Tibial artery (tissue), 4 donors: ENCODE data around the gene AKAP6.

Experiments used
- DNase-seq, 2 donors: peaks; one replicate each; pipeline ENCODE4 v3.0.0-alpha.2; 2019
- H3K27ac ChIP-seq, 2 donors: fragments of 200-600 bp; sonication (generic) in 1 of 2; 1 replicate in 1 of 2; 2 replicates in 1 of 2; pipeline ENCODE4 v1.5.1; 2018 to 2019; ENCODE audit warnings: mild to moderate bottlenecking in 1 of 2
- H3K27me3 ChIP-seq, 2 donors: fragments of 200-600 bp; sonication (generic) in 1 of 2; one replicate each; pipeline versions ENCODE4 v1.5.1 to v1.6.0; 2016 to 2019
- H3K36me3 ChIP-seq, 3 donors: fragments of 200-600 bp; sonication (generic) in 2 of 3; one replicate each; pipeline ENCODE4 v1.5.1; 2016 to 2019; ENCODE audit warnings: mild to moderate bottlenecking in 2 of 3
- H3K4me1 ChIP-seq, 4 donors: fragments of 200-600 bp; sonication (generic) in 2 of 4; 1 replicate in 3 of 4; 2 replicates in 1 of 4; pipeline ENCODE4 v1.5.1; 2016 to 2019
- H3K4me3 ChIP-seq, 2 donors: fragments of 200-600 bp; sonication (generic) in 1 of 2; 1 replicate in 1 of 2; 2 replicates in 1 of 2; pipeline ENCODE4 v1.5.1; 2018 to 2019; ENCODE audit warnings: mild to moderate bottlenecking in 2 of 2
- H3K9me3 ChIP-seq, 3 donors: fragments of 200-600 bp; sonication (generic) in 1 of 3; one replicate each; pipeline ENCODE4 v1.5.1; 2016 to 2019
- intact Hi-C: fragments of 100-400 bp; cut with DNase I; formaldehyde crosslinking; loops from one replicate; pipeline ENCODE4 v1.15.0; 2023; ENCODE audit warnings: low total_unique reads
- TF ChIP-seq, protein P1 (sequence below), 2 experiments: fragments of 200-600 bp in 1 of 2; fragments of 450-650 bp in 1 of 2; IDR thresholded peaks; one replicate each; pipeline ENCODE4 v1.5.1; 2017 to 2019; ENCODE audit warnings: antibody characterized with exemption in 2 of 2, mild to moderate bottlenecking in 1 of 2, moderate library complexity in 1 of 2

AKAP6 gene

DNA sequence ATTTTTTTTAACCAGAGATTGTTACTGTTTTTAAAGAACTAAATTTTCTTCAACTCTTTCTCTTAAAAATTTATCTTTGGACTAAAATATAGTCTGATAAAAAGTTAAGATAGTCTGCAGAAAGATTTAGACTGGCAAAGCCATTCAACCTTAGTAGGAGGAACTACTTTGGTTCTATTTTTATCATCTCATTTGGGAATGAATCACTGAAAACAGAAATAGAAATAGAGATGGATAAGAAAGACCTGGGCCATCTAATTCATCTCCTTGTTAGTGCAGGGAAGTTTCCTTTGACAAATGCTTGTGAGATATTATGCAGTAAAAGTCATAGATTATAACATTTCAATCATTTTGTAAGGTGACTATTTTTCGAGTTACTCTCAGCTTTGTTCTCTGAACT is 346.3 kb downstream of the AKAP6 start:
- Histone ChIP-seq H3K4me3 (no peak overlapping the region), H3K27me3 (no peaks in the 10 kb centered on the region), H3K9me3 (no peaks in the 10 kb centered on the region), H3K4me1 (peaks cover 0 to 15% (median 2%) of the 10 kb centered on the region in 4 donors), H3K27ac (peak overlapping the region; percentile 9 to 14), H3K36me3 (peaks cover 0 to 5% (median 0%) of the 10 kb centered on the region in 3 donors)
- intact Hi-C loops, result no loop called here
- TF ChIP-seq, protein P1, sequence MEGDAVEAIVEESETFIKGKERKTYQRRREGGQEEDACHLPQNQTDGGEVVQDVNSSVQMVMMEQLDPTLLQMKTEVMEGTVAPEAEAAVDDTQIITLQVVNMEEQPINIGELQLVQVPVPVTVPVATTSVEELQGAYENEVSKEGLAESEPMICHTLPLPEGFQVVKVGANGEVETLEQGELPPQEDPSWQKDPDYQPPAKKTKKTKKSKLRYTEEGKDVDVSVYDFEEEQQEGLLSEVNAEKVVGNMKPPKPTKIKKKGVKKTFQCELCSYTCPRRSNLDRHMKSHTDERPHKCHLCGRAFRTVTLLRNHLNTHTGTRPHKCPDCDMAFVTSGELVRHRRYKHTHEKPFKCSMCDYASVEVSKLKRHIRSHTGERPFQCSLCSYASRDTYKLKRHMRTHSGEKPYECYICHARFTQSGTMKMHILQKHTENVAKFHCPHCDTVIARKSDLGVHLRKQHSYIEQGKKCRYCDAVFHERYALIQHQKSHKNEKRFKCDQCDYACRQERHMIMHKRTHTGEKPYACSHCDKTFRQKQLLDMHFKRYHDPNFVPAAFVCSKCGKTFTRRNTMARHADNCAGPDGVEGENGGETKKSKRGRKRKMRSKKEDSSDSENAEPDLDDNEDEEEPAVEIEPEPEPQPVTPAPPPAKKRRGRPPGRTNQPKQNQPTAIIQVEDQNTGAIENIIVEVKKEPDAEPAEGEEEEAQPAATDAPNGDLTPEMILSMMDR (IDR thresholded peaks at IDR 0.05), result no peak
- no peak for DNase-seq

DNA sequence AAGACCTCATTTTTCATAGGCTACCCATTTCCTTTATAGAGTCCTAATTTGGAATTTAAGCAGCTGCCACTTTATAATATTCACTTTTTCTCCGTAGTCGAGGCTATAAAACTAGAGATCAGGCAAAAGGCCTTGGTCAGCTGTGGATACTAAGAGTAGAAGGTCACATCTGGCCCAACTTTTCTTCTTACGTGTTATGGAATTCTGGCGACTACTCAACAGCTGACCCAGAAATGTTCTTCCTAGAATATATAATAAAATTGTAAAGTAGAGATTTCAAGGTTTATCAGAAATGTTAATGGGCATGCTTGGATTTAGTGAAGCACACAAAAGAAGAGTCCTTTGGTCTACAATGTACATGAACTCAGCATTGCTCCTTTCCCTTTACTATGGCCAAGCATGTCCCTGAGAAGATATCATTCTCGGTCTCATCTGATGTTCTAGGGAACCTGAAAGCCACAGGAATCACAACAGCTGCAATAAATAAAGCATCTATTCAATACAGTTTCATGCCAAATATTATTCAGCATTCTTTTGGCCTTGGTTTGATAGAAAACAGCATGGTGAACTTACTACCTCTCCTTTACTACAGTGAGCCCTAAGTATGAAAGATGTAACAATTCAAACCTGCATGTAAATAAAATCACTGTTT is 348.2 kb downstream of the AKAP6 start:
- Histone ChIP-seq H3K27ac (no peak overlapping the region), H3K9me3 (no peaks in the 10 kb centered on the region), H3K4me3 (no peak overlapping the region), H3K27me3 (no peaks in the 10 kb centered on the region), H3K36me3 (peaks cover 0 to 5% (median 0%) of the 10 kb centered on the region in 3 donors), H3K4me1 (peaks cover 0 to 15% (median 2%) of the 10 kb centered on the region in 4 donors)
- DNase-seq, result no peak
- intact Hi-C loops, result no loop called here
- TF ChIP-seq, protein P1 (IDR thresholded peaks at IDR 0.05), result no peak

DNA sequence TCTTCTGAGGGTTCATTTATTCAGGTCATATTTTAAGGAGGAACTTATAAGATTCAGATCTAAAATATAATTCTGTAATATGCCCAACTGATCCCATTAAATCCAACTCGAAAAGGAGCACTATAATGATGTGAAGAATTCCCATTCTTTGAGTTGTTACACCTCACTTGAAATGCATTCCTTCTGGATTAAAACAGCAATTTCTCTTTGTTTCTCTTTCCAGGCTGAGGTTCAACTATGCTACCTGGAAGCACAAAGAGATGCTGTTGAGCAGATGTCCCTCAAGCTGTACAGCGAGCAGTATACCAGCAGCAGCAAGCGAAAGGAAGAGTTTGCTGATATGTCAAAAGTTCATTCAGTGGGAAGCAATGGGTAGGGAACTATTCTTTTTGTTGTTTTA is 349.0 kb downstream of the AKAP6 start:
- H3K27ac ChIP-seq, result no peak overlapping the region
- no peaks in the 10 kb centered on the region for H3K27me3 ChIP-seq
- H3K36me3 ChIP-seq, result peaks cover 0 to 5% (median 0%) of the 10 kb centered on the region in 3 donors
- TF ChIP-seq, protein P1 (IDR thresholded peaks at IDR 0.05), result no peak
- H3K4me1 ChIP-seq, result peaks cover 0 to 15% (median 2%) of the 10 kb centered on the region in 4 donors
- no peaks in the 10 kb centered on the region for H3K9me3 ChIP-seq
- DNase-seq, result no peak
- intact Hi-C loops, result no loop called here
- H3K4me3 ChIP-seq, result no peak overlapping the region

DNA sequence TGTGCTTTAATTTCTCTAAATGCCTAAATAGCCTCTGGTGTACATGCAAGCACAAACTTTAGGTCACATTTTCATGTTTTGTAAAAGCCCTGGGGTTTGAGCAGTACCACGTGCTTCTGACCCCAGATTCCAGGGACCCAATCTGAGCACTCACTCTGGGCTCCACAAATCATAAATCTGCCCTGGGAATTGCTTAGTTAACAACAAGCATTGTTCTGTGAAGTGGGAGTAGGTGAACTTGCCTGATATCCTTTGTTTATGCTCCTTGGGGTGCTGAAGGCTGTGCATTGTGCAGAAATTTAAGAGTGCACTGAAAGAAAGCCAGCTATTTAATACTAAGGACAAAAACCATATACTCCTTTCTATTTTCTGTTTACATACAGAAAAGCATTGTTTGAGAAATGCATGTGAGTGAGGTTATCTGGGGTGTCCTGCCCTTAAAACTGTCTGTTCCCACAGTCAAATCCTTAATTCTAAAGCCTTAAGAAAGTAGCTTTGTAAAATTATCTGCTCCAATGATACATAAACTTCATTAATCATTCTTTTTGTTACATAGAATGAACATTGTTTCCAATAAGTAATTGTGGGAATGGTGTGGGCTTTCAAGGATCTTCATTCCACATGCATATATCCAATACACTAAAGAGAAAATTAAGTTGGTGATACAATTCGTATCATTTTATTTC is 351.0 kb downstream of the AKAP6 start:
- DNase-seq, result no peak
- TF ChIP-seq, protein P1 (IDR thresholded peaks at IDR 0.05), result no peak
- no peak overlapping the region for H3K4me3 ChIP-seq
- H3K27ac ChIP-seq, result no peak overlapping the region
- intact Hi-C loops, result no loop called here
- H3K9me3 ChIP-seq, result no peaks in the 10 kb centered on the region
- peaks cover 0 to 5% (median 0%) of the 10 kb centered on the region in 3 donors for H3K36me3 ChIP-seq
- no peaks in the 10 kb centered on the region for H3K27me3 ChIP-seq
- peaks cover 0 to 10% (median under 1%) of the 10 kb centered on the region in 4 donors for H3K4me1 ChIP-seq

DNA sequence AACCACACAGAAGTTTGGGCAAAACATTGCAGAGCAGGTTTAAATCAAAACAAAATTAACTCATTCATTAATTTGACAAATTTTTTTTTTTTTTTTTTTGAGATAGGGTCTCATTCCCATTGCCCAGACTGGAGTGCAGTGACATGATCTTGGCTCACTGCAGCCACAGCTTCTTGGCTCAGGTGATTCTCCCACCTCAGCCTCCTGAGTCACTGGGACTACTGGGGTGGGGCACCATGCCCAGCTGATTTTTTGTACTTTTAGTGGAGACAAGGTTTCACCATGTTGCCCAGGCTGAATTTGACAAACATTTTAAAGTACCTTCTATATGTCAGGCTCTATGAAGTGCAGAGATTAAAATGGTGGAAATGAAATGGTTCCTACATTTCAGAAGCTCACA is 352.5 kb downstream of the AKAP6 start:
- no peak overlapping the region for H3K27ac ChIP-seq

More for the DNA sequence above, 352.5 kb downstream of the AKAP6 start:
- intact Hi-C loops, result no loop called here
- no peak for DNase-seq
- peaks cover 0 to 5% (median 0%) of the 10 kb centered on the region in 3 donors for H3K36me3 ChIP-seq
- no peak overlapping the region for H3K4me3 ChIP-seq
- H3K27me3 ChIP-seq, result no peaks in the 10 kb centered on the region
- H3K4me1 ChIP-seq, result peaks cover 0 to under 1% (median 0%) of the 10 kb centered on the region in 4 donors
- H3K9me3 ChIP-seq, result no peaks in the 10 kb centered on the region
- TF ChIP-seq, protein P1 (IDR thresholded peaks at IDR 0.05), result no peak
